SW480 (cell line): Measurements from ENCODE around the gene TEX53.
A peak's percentile ranks its signal among the peaks of the same experiment; 100 is the strongest.

Experiments
- DNase-seq: peaks from one replicate; pipeline ENCODE4 v3.0.0-alpha.2; 2016; ENCODE audit warnings: low spot score

Gene TEX53

GRCh38 chr9:114638404-114638803 lies 19.2 kb downstream of the TEX53 start:
- no peak for DNase-seq

GRCh38 chr9:114634387-114634786 lies 23.2 kb downstream of the TEX53 start:
- DNase-seq, result no peak

GRCh38 chr9:114633438-114634089 lies 24.0 kb downstream of the TEX53 start:
- DNase-seq, result no peak

GRCh38 chr9:114631166-114631565 lies 26.4 kb downstream of the TEX53 start:
- DNase-seq, result no peak

GRCh38 chr9:114629563-114630090 lies 28.0 kb downstream of the TEX53 start:
- DNase-seq, result no peak

GRCh38 chr9:114627553-114627952 lies 30.1 kb downstream of the TEX53 start:
- DNase-seq, result no peak

GRCh38 chr9:114626415-114627020 lies 31.1 kb downstream of the TEX53 start:
- DNase-seq, result no peak

GRCh38 chr9:114624677-114625076 lies 32.9 kb downstream of the TEX53 start:
- no peak for DNase-seq

GRCh38 chr9:114621975-114622609 lies 35.5 kb downstream of the TEX53 start:
- peak; percentile 16 for DNase-seq

- no peak for DNase-seq
Measured at GRCh38 chr9:114621561-114621960, 36.0 kb downstream of the TEX53 start.

- no peak for DNase-seq
Measured at GRCh38 chr9:114619191-114619761, 38.3 kb downstream of the TEX53 start.

- no peak for DNase-seq
Measured at GRCh38 chr9:114616684-114617520, 40.7 kb downstream of the TEX53 start.

- DNase-seq, result no peak
Measured at GRCh38 chr9:114614373-114614772, 43.2 kb downstream of the TEX53 start.

GRCh38 chr9:114613919-114614318 lies 43.7 kb downstream of the TEX53 start:
- no peak for DNase-seq

- no peak for DNase-seq
Measured at GRCh38 chr9:114613087-114613486, 44.5 kb downstream of the TEX53 start.

GRCh38 chr9:114612272-114612923 lies 45.2 kb downstream of the TEX53 start:
- DNase-seq, result no peak

GRCh38 chr9:114611516-114612271 lies 45.9 kb downstream of the TEX53 start:
- peak; percentile 54 for DNase-seq

GRCh38 chr9:114608525-114608796 lies 49.1 kb downstream of the TEX53 start:
- no peak for DNase-seq

- DNase-seq, result no peak
Measured at GRCh38 chr9:114607671-114608524, 49.7 kb downstream of the TEX53 start.

GRCh38 chr9:114606597-114607207 lies 50.9 kb downstream of the TEX53 start:
- DNase-seq, result no peak
